NCI-H2081 treated with DMSO at 0.1 percent for 48 hours (cell line): Measurements from ENCODE around the gene IL9.

Experiments
- DNase-seq: peaks from one replicate; lab custom pipeline; 2025; lab: John Stamatoyannopoulos, UW

IL9 gene

GRCh38 chr5:135891268-135891667 lies 4.4 kb downstream of the IL9 start:
- no peak for DNase-seq

- DNase-seq, result no peak
Measured at GRCh38 chr5:135890867-135891266, 4.8 kb downstream of the IL9 start.

- DNase-seq, result no peak
Measured at GRCh38 chr5:135890296-135890695, 5.3 kb downstream of the IL9 start.

GRCh38 chr5:135887881-135888614 lies 7.6 kb downstream of the IL9 start:
- DNase-seq, result no peak

- peak; percentile 1 for DNase-seq
Measured at GRCh38 chr5:135887447-135887864, 8.2 kb downstream of the IL9 start.

- no peak for DNase-seq
Measured at GRCh38 chr5:135886136-135886535, 9.5 kb downstream of the IL9 start.

GRCh38 chr5:135885031-135885430 lies 10.6 kb downstream of the IL9 start:
- no peak for DNase-seq

- no peak for DNase-seq
Measured at GRCh38 chr5:135883441-135883840, 12.2 kb downstream of the IL9 start.

- DNase-seq, result no peak
Measured at GRCh38 chr5:135883026-135883425, 12.6 kb downstream of the IL9 start.

- DNase-seq, result no peak
Measured at GRCh38 chr5:135881819-135882218, 13.8 kb downstream of the IL9 start.

GRCh38 chr5:135881244-135881643 lies 14.4 kb downstream of the IL9 start:
- no peak for DNase-seq

- DNase-seq, result no peak
Measured at GRCh38 chr5:135880801-135881200, 14.8 kb downstream of the IL9 start.

GRCh38 chr5:135880278-135880677 lies 15.4 kb downstream of the IL9 start:
- DNase-seq, result no peak

- no peak for DNase-seq
Measured at GRCh38 chr5:135879591-135879990, 16.1 kb downstream of the IL9 start.

- no peak for DNase-seq
Measured at GRCh38 chr5:135878156-135878620, 17.5 kb downstream of the IL9 start.

- DNase-seq, result no peak
Measured at GRCh38 chr5:135877570-135878155, 18.0 kb downstream of the IL9 start.

GRCh38 chr5:135876146-135876545 lies 19.5 kb downstream of the IL9 start:
- DNase-seq, result no peak

- no peak for DNase-seq
Measured at GRCh38 chr5:135875567-135875966, 20.1 kb downstream of the IL9 start.

GRCh38 chr5:135874461-135874860 lies 21.2 kb downstream of the IL9 start:
- no peak for DNase-seq

- no peak for DNase-seq
Measured at GRCh38 chr5:135873831-135874230, 21.8 kb downstream of the IL9 start.

GRCh38 chr5:135871268-135871915 lies 24.2 kb downstream of the IL9 start:
- no peak for DNase-seq

GRCh38 chr5:135869935-135870334 lies 25.7 kb downstream of the IL9 start:
- DNase-seq, result no peak

- no peak for DNase-seq
Measured at GRCh38 chr5:135869276-135869675, 26.4 kb downstream of the IL9 start.
